HEK293 (cell line): Measurements from ENCODE around the gene SFTPD.
A peak's percentile ranks its signal among the peaks of the same experiment; 100 is the strongest.

Source experiments
- CTCF ChIP-seq: fragments of 450-650 bp; formaldehyde crosslinking; IDR thresholded peaks from 2 replicates; pipeline ENCODE4 v1.5.1; 2016; ENCODE audit warnings: missing biosample characterization, missing genetic modification characterization
- FEZF1 ChIP-seq: fragments of 450-650 bp; formaldehyde crosslinking; IDR thresholded peaks from 2 replicates; pipeline ENCODE4 v1.5.1; 2016; ENCODE audit warnings: missing biosample characterization, missing genetic modification characterization
- GFI1B ChIP-seq: fragments of 450-650 bp; formaldehyde crosslinking; IDR thresholded peaks from 2 replicates; pipeline ENCODE4 v1.5.1; 2016; ENCODE audit warnings: missing biosample characterization, missing genetic modification characterization
- SCRT1 ChIP-seq: fragments of 450-650 bp; formaldehyde crosslinking; IDR thresholded peaks from 2 replicates; pipeline ENCODE4 v1.5.1; 2016; ENCODE audit warnings: missing biosample characterization, missing genetic modification characterization, borderline replicate concordance
- SP3 ChIP-seq: fragments of 450-650 bp; formaldehyde crosslinking; IDR thresholded peaks from 2 replicates; pipeline ENCODE4 v1.5.1; 2016; ENCODE audit warnings: missing biosample characterization, missing genetic modification characterization
- ZBTB8A ChIP-seq: fragments of 450-650 bp; formaldehyde crosslinking; IDR thresholded peaks from 2 replicates; pipeline ENCODE4 v1.5.1; 2016; ENCODE audit warnings: missing biosample characterization, missing genetic modification characterization
- ZNF221 ChIP-seq: fragments of 450-650 bp; formaldehyde crosslinking; IDR thresholded peaks from 2 replicates; pipeline ENCODE4 v1.5.1; 2017; ENCODE audit warnings: missing biosample characterization, missing genetic modification characterization, borderline replicate concordance
- ZNF26 ChIP-seq: fragments of 450-650 bp; formaldehyde crosslinking; IDR thresholded peaks from 2 replicates; pipeline ENCODE4 v1.5.1; 2016; ENCODE audit warnings: missing biosample characterization, missing genetic modification characterization
- ZNF280D ChIP-seq: fragments of 450-650 bp; formaldehyde crosslinking; IDR thresholded peaks from 2 replicates; pipeline ENCODE4 v1.5.1; 2016; ENCODE audit warnings: missing biosample characterization, missing genetic modification characterization
- ZNF394 ChIP-seq: fragments of 450-650 bp; formaldehyde crosslinking; IDR thresholded peaks from 2 replicates; pipeline ENCODE4 v1.5.1; 2016; ENCODE audit warnings: missing biosample characterization, missing genetic modification characterization, mild to moderate bottlenecking, moderate library complexity, borderline replicate concordance
- ZNF670 ChIP-seq: fragments of 450-650 bp; formaldehyde crosslinking; IDR thresholded peaks from 2 replicates; pipeline ENCODE4 v1.5.1; 2016; ENCODE audit warnings: missing biosample characterization, missing genetic modification characterization, low read depth
- ZNF768 ChIP-seq: fragments of 450-650 bp; formaldehyde crosslinking; IDR thresholded peaks from 2 replicates; pipeline ENCODE4 v1.5.1; 2018; ENCODE audit warnings: missing biosample characterization, mild to moderate bottlenecking, missing genetic modification characterization
- ZNF777 ChIP-seq: fragments of 450-650 bp; formaldehyde crosslinking; IDR thresholded peaks from 2 replicates; pipeline ENCODE4 v1.5.1; 2017; ENCODE audit warnings: missing biosample characterization, missing genetic modification characterization, borderline replicate concordance
- TF ChIP-seq, protein P1 (sequence below): fragments of 450-650 bp; IDR thresholded peaks from 2 replicates; pipeline ENCODE4 v1.5.1; 2018; ENCODE audit warnings: missing biosample characterization, mild to moderate bottlenecking, missing genetic modification characterization

- TF ChIP-seq ZBTB8A (tag by site-specific recombination) (peak; percentile 16; the same call in 1 of the 2 replicates), CTCF (tag by site-specific recombination) (no peak), ZNF670 (tag by site-specific recombination) (no peak), FEZF1 (no peak), ZNF394 (no peak), GFI1B (no peak), ZNF26 (tag by site-specific recombination) (no peak), ZNF221 (tag by site-specific recombination) (no peak), ZNF768 (tag by site-specific recombination) (no peak), ZNF280D (tag by site-specific recombination) (no peak), ZNF777 (tag by site-specific recombination) (no peak), SCRT1 (tag by site-specific recombination) (no peak), SP3 (tag by site-specific recombination) (no peak)
- TF ChIP-seq, protein P1, sequence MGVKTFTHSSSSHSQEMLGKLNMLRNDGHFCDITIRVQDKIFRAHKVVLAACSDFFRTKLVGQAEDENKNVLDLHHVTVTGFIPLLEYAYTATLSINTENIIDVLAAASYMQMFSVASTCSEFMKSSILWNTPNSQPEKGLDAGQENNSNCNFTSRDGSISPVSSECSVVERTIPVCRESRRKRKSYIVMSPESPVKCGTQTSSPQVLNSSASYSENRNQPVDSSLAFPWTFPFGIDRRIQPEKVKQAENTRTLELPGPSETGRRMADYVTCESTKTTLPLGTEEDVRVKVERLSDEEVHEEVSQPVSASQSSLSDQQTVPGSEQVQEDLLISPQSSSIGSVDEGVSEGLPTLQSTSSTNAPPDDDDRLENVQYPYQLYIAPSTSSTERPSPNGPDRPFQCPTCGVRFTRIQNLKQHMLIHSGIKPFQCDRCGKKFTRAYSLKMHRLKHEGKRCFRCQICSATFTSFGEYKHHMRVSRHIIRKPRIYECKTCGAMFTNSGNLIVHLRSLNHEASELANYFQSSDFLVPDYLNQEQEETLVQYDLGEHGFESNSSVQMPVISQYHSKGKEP (tag by site-specific recombination), result no peak
Measured at GRCh38 chr10:79905322-79906314, 43.3 kb downstream of the SFTPD start.
